Measurements from ENCODE around the gene CR1L.
"Not testable (repeated sequence)": the region's sequence is repeated elsewhere in the genome, so short reads cannot be mapped to it uniquely, and the experiment has no call there.

CR1L gene

GRCh38 chr1:207644852-207645634 lies at the start of gene CR1L:
Gene CR1L (plus strand): TSS chr1:207645133. CDS start chr1:207645234, 101 bp downstream.
- DNase-seq (ENCODE audit: low read depth in 2 of 2): peak; percentile 63 to 69

DNA sequence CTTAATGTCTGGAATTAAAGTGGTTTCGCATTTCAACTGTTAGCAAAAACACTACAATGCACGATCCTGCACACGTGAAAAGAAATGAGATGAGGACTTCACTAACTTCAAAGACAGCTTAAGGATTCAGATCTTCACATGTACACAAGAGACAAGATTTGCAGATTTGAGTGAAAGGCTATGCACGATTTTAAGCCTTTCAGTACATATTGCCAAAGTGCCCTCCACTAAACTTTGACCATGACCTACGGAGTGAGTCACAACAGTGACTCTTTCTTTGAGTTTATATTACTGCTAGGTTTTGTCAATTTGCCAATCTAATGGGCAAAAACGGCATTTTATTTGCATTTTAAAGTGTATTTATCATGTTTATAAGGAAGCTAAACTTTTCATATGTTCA lies 41.2 kb upstream of the CR1L start:
- DNase-seq (ENCODE audit: low read depth in 2 of 2): no peak

GRCh38 chr1:207605444-207606361 lies 39.2 kb upstream of the CR1L start:
- no peak for DNase-seq (ENCODE audit: low read depth in 2 of 2)

- no peak for DNase-seq (ENCODE audit: low read depth in 2 of 2)
Measured at GRCh38 chr1:207606362-207606755, 38.6 kb upstream of the CR1L start.

DNA sequence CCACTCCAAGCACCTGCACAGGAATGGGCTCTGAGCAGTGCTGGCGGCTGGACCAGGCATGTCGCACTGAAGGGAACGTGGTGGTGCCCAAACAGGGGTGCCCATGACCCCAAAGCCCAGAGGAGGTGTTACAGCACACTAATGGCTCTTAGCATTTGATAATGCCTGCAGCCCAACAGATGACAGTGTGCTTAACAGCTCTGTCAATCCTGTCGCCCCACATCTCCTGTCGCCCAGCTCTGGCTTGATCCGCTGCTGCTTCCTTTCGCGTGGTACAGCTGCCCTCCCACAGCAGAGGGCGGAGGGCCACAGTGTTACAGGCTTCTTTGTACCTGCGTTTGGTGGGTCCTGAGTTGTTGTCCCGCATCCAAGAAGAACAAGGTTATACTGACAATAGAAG lies 32.2 kb upstream of the CR1L start:
- no peak for DNase-seq (ENCODE audit: low read depth in 2 of 2)

- DNase-seq (ENCODE audit: low read depth in 2 of 2): peak in 1 of 2 donors; percentile 2
Measured at GRCh38 chr1:207619871-207620542, 24.9 kb upstream of the CR1L start.

GRCh38 chr1:207620543-207620893 lies 24.4 kb upstream of the CR1L start:
- no peak for DNase-seq (ENCODE audit: low read depth in 2 of 2)

- DNase-seq (ENCODE audit: low read depth in 2 of 2): not testable (repeated sequence)
Measured at GRCh38 chr1:207625504-207626071, 19.3 kb upstream of the CR1L start.

GRCh38 chr1:207626972-207627337 lies 18.0 kb upstream of the CR1L start:
- no peak for DNase-seq (ENCODE audit: low read depth in 2 of 2)

DNA sequence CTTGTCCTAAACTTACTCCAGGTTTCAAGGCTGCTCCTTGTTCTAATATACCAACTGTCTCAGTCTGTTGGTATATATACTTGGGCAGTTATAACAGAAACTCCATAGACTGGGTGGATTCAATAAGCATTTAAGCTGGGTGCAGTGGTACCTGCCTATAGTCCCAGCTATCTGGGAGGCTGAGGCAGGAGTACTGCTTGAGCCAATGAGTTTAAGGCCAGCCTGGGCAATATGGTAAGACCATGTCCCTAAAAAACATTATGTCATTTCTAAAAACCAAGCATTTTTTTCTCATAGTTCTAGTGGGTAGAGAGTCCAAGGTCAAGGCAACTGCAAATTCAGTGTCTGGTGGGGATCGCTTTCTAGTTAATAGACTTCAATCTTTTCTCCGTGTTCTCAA lies 17.4 kb upstream of the CR1L start:
- no peak for DNase-seq (ENCODE audit: low read depth in 2 of 2)

GRCh38 chr1:207628776-207629175 lies 16.2 kb upstream of the CR1L start:
- no peak for DNase-seq (ENCODE audit: low read depth in 2 of 2)

DNA sequence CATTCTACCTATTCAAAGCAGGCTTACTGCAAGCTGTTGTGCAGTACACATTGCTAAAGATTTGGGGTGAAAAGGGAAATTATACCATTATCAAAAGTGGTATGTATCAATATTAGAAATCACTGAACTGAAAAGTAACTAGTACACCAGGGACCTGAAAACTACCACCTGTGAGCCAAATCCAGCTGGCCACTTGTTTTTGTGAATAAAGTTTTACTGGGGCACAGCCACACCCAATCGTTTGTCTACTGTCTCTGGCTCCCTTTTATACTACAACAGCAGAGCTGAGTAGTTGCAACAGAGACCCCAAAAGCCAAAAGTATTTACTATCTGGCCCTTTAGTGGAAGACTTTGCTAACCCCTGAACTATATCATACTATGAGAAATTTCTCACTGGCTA lies 13.8 kb upstream of the CR1L start:
- no peak for DNase-seq (ENCODE audit: low read depth in 2 of 2)

GRCh38 chr1:207633226-207633625 lies 11.7 kb upstream of the CR1L start:
- no peak for DNase-seq (ENCODE audit: low read depth in 2 of 2)

DNA sequence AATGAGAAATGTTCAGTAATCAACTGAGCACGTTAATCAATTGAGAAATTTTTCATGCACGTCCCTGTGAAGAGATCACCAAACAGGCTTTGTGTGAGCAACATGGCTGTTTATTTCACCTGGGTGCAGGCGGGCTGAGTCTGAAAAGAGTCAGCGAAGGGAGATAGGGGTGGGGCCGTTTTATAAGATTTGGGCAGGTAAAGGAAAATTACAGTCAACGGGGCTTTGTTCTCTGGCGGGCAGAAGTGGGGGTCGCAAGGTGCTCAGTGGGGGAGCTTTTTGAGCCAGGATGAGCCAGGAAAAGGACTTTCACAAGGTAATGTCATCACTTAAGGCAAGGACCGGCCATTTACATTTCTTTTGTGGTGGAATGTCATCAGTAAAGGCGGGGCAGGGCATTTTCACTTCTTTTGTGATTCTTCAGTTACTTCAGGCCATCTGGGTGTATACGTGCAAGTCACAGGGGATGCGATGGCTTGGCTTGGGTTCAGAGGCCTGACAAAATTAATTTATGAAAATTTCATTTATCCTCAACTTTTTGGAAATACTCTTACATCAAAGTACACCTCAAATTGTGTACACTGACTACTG lies 11.1 kb upstream of the CR1L start:
- DNase-seq (ENCODE audit: low read depth in 2 of 2): not testable (repeated sequence)

DNA sequence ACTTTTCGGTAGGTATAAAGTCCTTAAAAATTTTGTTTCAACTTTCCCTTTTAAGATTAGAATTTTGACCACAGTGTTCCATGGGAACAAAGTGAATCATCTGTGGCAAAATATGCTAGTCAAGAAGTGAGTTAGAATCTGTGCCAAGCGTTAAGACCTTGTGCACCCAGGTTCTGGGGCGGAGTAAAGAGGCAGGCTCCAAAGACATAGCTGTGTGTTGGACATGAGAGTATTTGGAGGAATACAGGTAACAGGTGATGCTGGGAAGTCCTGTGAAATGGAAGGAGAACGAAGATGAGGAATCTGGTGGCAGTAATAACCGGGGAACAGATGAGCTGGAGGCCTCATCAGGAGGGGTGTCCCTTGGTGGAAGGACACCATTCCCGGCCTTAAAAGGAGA lies 10.6 kb upstream of the CR1L start:
- not testable (repeated sequence) for DNase-seq (ENCODE audit: low read depth in 2 of 2)

GRCh38 chr1:207635569-207636186 lies 9.3 kb upstream of the CR1L start:
- DNase-seq (ENCODE audit: low read depth in 2 of 2): not testable (repeated sequence)

DNA sequence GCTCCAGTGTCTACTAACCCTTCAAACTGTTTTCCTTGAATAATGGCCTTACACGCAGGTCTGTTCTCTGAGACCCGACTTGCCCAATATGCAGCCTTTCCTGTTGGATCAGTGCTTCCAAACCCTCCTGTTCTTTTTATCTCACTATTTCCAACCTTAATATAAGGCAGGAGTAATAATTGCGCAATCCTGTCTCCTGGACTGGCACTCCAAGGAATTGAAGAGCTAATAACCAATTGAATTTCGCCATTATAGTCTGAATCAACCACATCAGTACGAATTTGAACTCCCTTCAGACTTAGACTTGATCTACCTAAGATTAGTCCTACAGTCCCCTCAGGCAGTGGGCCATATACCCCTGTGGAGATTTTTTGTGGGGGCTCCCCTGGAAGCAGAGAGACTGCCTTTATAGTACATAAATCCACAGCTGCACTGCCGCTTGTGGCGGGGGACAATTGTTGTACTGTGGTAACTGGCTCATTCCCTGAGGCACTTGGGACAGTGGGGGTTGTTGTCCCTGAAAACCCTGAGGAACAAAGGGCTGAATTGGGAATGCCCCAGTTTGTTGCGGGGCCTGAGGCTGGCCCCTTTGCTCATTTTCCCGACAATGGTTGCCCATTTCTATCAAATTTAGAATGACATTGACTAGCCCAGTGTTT lies 6.3 kb upstream of the CR1L start:
- not testable (repeated sequence) for DNase-seq (ENCODE audit: low read depth in 2 of 2)

GRCh38 chr1:207639362-207639761 lies 5.6 kb upstream of the CR1L start:
- DNase-seq (ENCODE audit: low read depth in 2 of 2): not testable (repeated sequence)

DNA sequence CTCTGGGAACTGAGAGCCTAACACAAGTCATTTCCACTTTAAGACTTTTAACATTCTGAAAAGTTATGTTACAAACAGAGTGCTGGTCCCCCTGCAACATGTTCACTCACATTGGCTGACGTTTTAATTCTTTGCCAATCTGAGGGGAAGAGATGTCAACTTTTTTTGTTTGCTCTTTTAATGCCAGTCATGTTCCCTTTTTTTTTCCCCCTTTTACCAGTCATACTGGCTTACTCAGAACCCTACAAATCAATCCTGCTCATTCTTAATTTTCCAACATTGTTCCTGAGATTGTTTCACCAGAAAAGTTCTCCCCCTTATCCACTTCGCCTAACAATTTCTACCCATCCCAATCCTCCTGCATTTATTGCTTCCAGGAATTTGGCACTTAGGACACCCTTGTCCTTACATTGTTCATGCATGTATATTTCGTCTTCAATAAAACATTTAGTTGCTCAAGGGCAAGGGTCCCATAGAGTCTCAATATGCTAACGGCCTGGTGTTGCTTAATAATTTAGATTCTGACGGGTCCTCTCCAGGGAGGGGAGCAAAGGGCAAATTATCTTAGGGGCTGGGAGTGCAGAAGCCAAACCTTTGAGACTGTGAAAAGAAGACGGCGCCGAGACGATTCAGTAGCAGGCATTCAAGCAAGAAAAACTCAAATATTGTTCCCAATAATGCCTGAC lies 624 bp upstream of the CR1L start:
- no peak for DNase-seq (ENCODE audit: low read depth in 2 of 2)

DNA sequence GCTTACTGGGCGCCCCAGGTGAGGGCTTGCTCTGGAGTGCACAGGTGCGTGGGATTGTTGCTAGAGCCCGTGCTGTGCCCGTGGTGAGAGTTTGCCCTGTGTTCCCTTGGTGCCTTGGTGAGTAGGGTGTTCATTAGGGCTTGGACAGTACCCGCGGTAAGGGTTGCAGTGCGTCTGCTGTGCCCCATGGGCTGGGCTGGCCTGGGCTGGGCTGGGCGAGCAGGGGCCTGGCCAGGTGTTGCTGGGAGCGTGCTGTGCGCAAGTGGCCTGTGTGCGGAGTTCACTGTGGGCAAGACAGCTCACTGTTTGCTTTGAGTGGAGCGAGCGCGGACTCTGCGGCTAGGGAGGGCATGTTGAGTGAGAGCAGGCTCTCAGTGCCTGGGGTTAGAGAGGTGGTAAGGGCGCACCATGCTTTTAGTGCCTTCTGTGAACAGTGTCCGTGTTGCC lies 725 bp downstream of the CR1L start:
- no peak for DNase-seq (ENCODE audit: low read depth in 2 of 2)
